GM12878 (cell line): ENCODE results near the gene HLA-B. TPM values are rescaled to one million over a fixed set of nuclear protein-coding genes. Genes with fewer than 3 reads are reported as not detected.
A peak's percentile ranks its signal among the peaks of the same experiment; 100 is the strongest.

Experiments
- ATAC-seq: fragments of 200-7000 bp; cut with Tn5 transposase; 3 replicates; pipeline ENCODE4 v1.9.1; 2020; ENCODE audit warnings: mild to moderate bottlenecking, moderate library complexity
- BruUV-seq: library from RNA; stranded (reverse); fragments of 400-500 nt; replicated peaks from 2 replicates; lab custom pipeline; 2021; lab: Mats Ljungman, UMichigan
- CTCF ChIA-PET: fragments of 300-600 bp; sonication (Branson Sonifier 250); formaldehyde crosslinking; extraction: SDS; loops from one replicate; lab custom pipeline; 2021; ENCODE audit warnings: inconsistent platforms; lab: Yijun Ruan, JAX
- POLR2A ChIA-PET: fragments of 350-600 bp; formaldehyde crosslinking; extraction: SDS; loops from one replicate; lab custom pipeline; 2021; ENCODE audit warnings: inconsistent platforms; lab: Charles Lee
- RAD21 ChIA-PET: fragments of 300-600 bp; sonication (Branson Sonifier 250); formaldehyde crosslinking; loops from one replicate; lab custom pipeline; 2023; ENCODE audit warnings: antibody characterized with exemption; ENCODE audit not compliant: unreplicated experiment; lab: Charles Lee
- SMC1A ChIA-PET: fragments of 300-600 bp; sonication (Branson Sonifier 250); formaldehyde crosslinking; loops from one replicate; lab custom pipeline; 2023; ENCODE audit not compliant: unreplicated experiment, uncharacterized antibody; lab: Charles Lee
- DNase-seq: peaks from one replicate; pipeline ENCODE4 v3.0.0-alpha.2; 2011; ENCODE audit warnings: low read depth, low spot score
- FAIRE-seq: peaks from 3 replicates; lab custom pipeline; 2011; peaks lifted over from hg19 to GRCh38; lab: Jason Lieb, UNC
- H2AFZ ChIP-seq: 2 replicates; pipeline ENCODE4 v1.6.0; 2011; ENCODE audit warnings: low read depth, low read length, control low read depth; ENCODE audit not compliant: control insufficient read depth
- H3K27ac ChIP-seq: 2 replicates; pipeline ENCODE4 v1.5.1; 2011; ENCODE audit warnings: control low read depth; ENCODE audit not compliant: control insufficient read depth, insufficient read depth
- H3K27me3 ChIP-seq, 2 experiments: replicated peaks in 1 of 2; 2 replicates each; pipeline versions ENCODE4 v1.6.0 to v1.6.1; 2011; ENCODE audit warnings: low read length in 1 of 2; ENCODE audit not compliant: control insufficient read depth in 2 of 2, insufficient read depth in 2 of 2
- H3K36me3 ChIP-seq, 2 experiments: 2 replicates each; pipeline ENCODE4 v1.5.1; 2011; ENCODE audit warnings: low read length in 1 of 2; ENCODE audit not compliant: control insufficient read depth in 2 of 2, insufficient read depth in 2 of 2
- H3K4me1 ChIP-seq: 2 replicates; pipeline ENCODE4 v1.6.1; 2011; ENCODE audit warnings: mild to moderate bottlenecking, low read length, moderate library complexity, mixed read lengths; ENCODE audit not compliant: control insufficient read depth, insufficient read depth
- H3K4me2 ChIP-seq: 2 replicates; pipeline ENCODE4 v1.6.0; 2011; ENCODE audit warnings: control low read depth; ENCODE audit not compliant: control insufficient read depth, insufficient read depth
- H3K4me3 ChIP-seq: fragments of 200-600 bp; sonication (generic); 2 replicates; pipeline ENCODE4 v1.5.1; 2016
- H3K79me2 ChIP-seq: 2 replicates; pipeline ENCODE4 v1.6.0; 2011; ENCODE audit warnings: low read length; ENCODE audit not compliant: control insufficient read depth, insufficient read depth
- H3K9ac ChIP-seq: 2 replicates; pipeline ENCODE4 v1.8.0; 2011; ENCODE audit warnings: low read length, control low read depth, mixed read lengths; ENCODE audit not compliant: control insufficient read depth, insufficient read depth
- H3K9me3 ChIP-seq: replicated peaks from 3 replicates; pipeline ENCODE4 v1.5.1; 2011; ENCODE audit warnings: mild to moderate bottlenecking, low read length; ENCODE audit not compliant: control insufficient read depth, insufficient read depth
- H4K20me1 ChIP-seq: 2 replicates; pipeline ENCODE4 v1.6.0; 2011; ENCODE audit not compliant: control insufficient read depth, insufficient read depth
- CREM ChIP-seq: IDR thresholded peaks from 2 replicates; pipeline ENCODE4 v1.6.1; 2014; ENCODE audit warnings: antibody characterized with exemption, low read depth
- EED ChIP-seq: sonication (generic); IDR thresholded peaks from 2 replicates; pipeline ENCODE4 v1.6.1; 2016; ENCODE audit warnings: antibody characterized with exemption, low read depth
- GATAD2B ChIP-seq: fragments of 450-650 bp; conservative IDR thresholded peaks from 2 replicates; pipeline ENCODE4 v1.6.1; 2017; ENCODE audit warnings: low read depth, mild to moderate bottlenecking, moderate library complexity
- HDGF ChIP-seq: fragments of 450-650 bp; IDR thresholded peaks from 2 replicates; pipeline ENCODE4 v1.6.1; 2016; ENCODE audit warnings: antibody characterized with exemption
- IKZF1 ChIP-seq: fragments of 450-650 bp; conservative IDR thresholded peaks from 2 replicates; pipeline ENCODE4 v1.6.1; 2017; ENCODE audit warnings: antibody characterized with exemption, mild to moderate bottlenecking
- MEF2B ChIP-seq: fragments of 450-650 bp; IDR thresholded peaks from 2 replicates; pipeline ENCODE4 v1.6.1; 2018; ENCODE audit warnings: mild to moderate bottlenecking, moderate library complexity; ENCODE audit not compliant: partially characterized antibody, poor library complexity, severe bottlenecking
- MTA2 ChIP-seq: fragments of 450-650 bp; IDR thresholded peaks from 2 replicates; pipeline ENCODE4 v1.6.1; 2016; ENCODE audit warnings: low read depth, mild to moderate bottlenecking, moderate library complexity
- NFIC ChIP-seq: IDR thresholded peaks from 2 replicates; pipeline ENCODE4 v1.6.1; 2012; ENCODE audit warnings: low read depth, mild to moderate bottlenecking, inconsistent platforms, low read length, moderate library complexity
- RBBP5 ChIP-seq: fragments of 200-600 bp; sonication (generic); conservative IDR thresholded peaks from 2 replicates; pipeline ENCODE4 v1.6.1; 2016
- ZZZ3 ChIP-seq: IDR thresholded peaks from 2 replicates; pipeline ENCODE4 v1.6.1; 2011; ENCODE audit warnings: low read depth; ENCODE audit not compliant: control insufficient read depth, insufficient read length
- WGBS: methylation state at CpG from one replicate; pipeline ENCODE4 v1.1.6; 2016; ENCODE audit warnings: low lambda C conversion rate; ENCODE audit not compliant: insufficient replicate concordance, insufficient coverage; ENCODE audit errors: missing lambda C conversion rate; 5-methylcytosine and 5-hydroxymethylcytosine counted together
- in situ Hi-C: fragments of 300-500 bp; cut with MboI; formaldehyde crosslinking; loops from 9 replicates; pipeline ENCODE4 v1.14.3; 2018; ENCODE audit warnings: mixed read lengths
- intact Hi-C: fragments of 100-400 bp; cut with micrococcal nuclease; formaldehyde crosslinking; loops from one replicate; pipeline ENCODE4 v1.14.2; 2022; ENCODE audit not compliant: unreplicated experiment
- polyA plus RNA-seq, 11 experiments: library from polyadenylated mRNA; depleted of rRNA in 4 of 11; unstranded in 6 of 11; stranded (reverse) in 5 of 11; fragments of >200 nt; fragmentation: Nextera tagmentation in 4 of 11; fragmentation: Illumina TruSeq in 1 of 11; extraction: Ambion mirVana in 4 of 11; extraction: Trizol in 1 of 11; gene quantifications; 1 replicate in 1 of 11; 2 replicates in 10 of 11; pipeline versions ENCODE4 v1.2.1 to v1.2.3, GENCODE V29; 2011 to 2016; ENCODE audit warnings: inconsistent platforms in 2 of 11, missing spikeins in 2 of 11, low read depth in 1 of 11
- total RNA-seq, 4 experiments: library from RNA; depleted of rRNA in 3 of 4; stranded (reverse); fragments of >200 nt in 3 of 4; fragmentation: Illumina TruSeq in 1 of 4; extraction: Trizol in 1 of 4; gene quantifications; 2 replicates each; pipeline versions ENCODE4 v1.2.1 to v1.2.3, GENCODE V29; 2013 to 2021
- TF ChIP-seq, protein P1 (sequence below), 3 experiments: IDR thresholded peaks in 2 of 3; conservative IDR thresholded peaks in 1 of 3; 2 replicates each; pipeline ENCODE4 v1.5.1; 2011; ENCODE audit warnings: low read depth in 3 of 3, low read length in 3 of 3, mild to moderate bottlenecking in 3 of 3, control low read depth in 2 of 3, moderate library complexity in 2 of 3, inconsistent platforms in 1 of 3, mixed read lengths in 1 of 3; ENCODE audit not compliant: control insufficient read depth in 2 of 3, insufficient read depth in 1 of 3; ENCODE audit errors: extremely low read depth in 1 of 3
- TF ChIP-seq, protein P2 (sequence below): fragments of 450-650 bp; formaldehyde crosslinking; IDR thresholded peaks from 2 replicates; pipeline ENCODE4 v1.4.0; 2020; ENCODE audit warnings: mild to moderate bottlenecking, moderate library complexity

The HLA-B gene
- total and polyA plus RNA-seq, 10 of the 15 experiments (the other 5 are each of a cell fraction or from before 2014, with no cell fraction given): 820 to 5,128 (median 3,370) TPM

DNA sequence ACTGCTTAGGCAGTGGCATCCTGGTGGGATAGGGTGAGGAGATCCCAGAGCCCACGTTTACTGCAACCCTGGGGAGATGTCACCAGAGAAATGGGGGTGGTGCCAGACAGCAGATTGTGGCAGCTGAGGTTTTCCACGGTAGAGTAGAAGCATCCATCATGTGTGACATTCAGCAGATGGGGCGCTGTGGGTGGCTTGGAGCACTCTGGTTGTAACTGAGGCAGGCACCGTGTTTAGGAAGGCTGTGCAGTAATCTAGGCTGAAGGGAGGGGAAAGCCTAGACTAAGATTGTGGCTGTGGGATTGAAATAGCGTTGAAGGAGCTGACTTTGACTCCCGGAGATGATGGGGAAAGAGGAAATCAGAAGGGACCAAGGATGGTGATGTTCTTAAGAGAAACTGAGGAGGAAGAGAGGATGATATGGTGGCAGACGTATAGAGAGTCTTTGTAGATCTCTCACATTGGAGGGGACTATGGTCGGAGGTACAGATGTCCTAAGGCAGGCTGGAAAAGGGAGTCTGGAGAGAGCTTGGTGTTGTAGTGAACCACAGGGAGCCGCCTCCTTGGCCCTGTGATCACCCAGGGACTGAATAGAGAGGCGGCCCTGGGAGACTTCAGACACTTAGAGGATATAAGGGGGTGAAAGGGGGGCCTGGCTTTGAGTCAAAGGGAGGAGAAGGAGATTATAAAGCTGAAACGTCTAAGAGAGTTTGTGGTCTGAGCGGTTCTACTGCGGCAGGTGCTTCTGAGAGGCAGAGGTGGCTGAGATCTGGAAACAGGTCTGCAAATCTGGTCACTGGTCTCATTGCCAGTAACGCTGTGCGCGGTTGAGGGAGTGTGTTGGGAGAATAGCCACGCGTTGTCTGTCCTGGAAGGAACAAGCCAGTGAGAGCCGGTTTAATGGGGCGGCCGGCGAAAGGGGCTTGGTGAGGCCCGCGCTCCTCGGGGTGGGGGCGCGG is 45.6 kb upstream of the HLA-B start (continued):
- TF ChIP-seq, protein P1, sequence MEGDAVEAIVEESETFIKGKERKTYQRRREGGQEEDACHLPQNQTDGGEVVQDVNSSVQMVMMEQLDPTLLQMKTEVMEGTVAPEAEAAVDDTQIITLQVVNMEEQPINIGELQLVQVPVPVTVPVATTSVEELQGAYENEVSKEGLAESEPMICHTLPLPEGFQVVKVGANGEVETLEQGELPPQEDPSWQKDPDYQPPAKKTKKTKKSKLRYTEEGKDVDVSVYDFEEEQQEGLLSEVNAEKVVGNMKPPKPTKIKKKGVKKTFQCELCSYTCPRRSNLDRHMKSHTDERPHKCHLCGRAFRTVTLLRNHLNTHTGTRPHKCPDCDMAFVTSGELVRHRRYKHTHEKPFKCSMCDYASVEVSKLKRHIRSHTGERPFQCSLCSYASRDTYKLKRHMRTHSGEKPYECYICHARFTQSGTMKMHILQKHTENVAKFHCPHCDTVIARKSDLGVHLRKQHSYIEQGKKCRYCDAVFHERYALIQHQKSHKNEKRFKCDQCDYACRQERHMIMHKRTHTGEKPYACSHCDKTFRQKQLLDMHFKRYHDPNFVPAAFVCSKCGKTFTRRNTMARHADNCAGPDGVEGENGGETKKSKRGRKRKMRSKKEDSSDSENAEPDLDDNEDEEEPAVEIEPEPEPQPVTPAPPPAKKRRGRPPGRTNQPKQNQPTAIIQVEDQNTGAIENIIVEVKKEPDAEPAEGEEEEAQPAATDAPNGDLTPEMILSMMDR (IDR thresholded peaks at IDR 0.05 in 2 of 3, conservative IDR thresholded peaks at IDR 0.05 in 1 of 3; ENCODE audit: control insufficient read depth in 2 of 3, extremely low read depth in 1 of 3, insufficient read depth in 1 of 3, low read depth in 3 of 3, low read length in 3 of 3): 0 out of 6 replicates have a peak, but pooled peaks of 1 of the 3 experiments have one; percentile 3
- TF ChIP-seq IKZF1 (0 out of 2 replicates have a peak, but pooled peaks have one; percentile 16), NFIC (no peak)

DNA sequence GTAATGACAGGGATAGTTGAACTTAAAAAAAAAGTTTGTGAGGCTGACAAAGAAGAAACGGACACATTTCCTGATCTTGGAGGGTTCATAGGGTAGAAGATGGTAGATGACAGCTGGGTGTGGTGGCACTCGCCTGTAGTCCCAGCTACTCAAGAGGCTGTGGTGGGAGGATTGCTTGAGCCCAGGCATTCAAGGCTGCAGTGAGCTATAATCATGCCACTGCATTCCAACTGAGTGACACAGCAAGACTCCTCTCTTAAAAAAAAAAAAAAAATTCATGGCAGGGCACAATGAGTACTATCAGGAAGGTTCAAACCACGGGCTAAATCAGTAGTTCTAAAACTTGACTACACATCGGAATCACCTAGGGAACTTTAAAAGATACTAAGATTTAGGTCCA is 44.4 kb upstream of the HLA-B start:
- WGBS: 57% methylated on average over 4 of the region's 4 CpGs
- Histone ChIP-seq H3K9me3 (no peaks in the 10 kb centered on the region), H3K27me3 (no peaks in the 10 kb centered on the region), H2AFZ (no peak overlapping the region; the same call in 1 of the 2 replicates), H3K79me2 (peaks cover 47% of the 10 kb centered on the region), H3K9ac (no peak overlapping the region; the same call in 1 of the 2 replicates), H3K4me1 (peaks cover 16% of the 10 kb centered on the region), H3K27ac (peak overlapping the region; percentile 74; the same call in 1 of the 2 replicates), H3K36me3 (no peaks in the 10 kb centered on the region), H3K4me2 (peak overlapping the region; percentile 99), H3K4me3 (peak overlapping the region; percentile 71), H4K20me1 (no peaks in the 10 kb centered on the region; the same call in 1 of the 2 replicates)
- in situ Hi-C loops (loop anchor here (5.0 kb wide), 1 partner anchor 41 kb away; no protein-coding TSS in a partner anchor), intact Hi-C loops (no loop called here)
- FAIRE-seq (no peak), ATAC-seq (no peak), DNase-seq (no peak)
- ChIA-PET SMC1A (interaction anchor here (1.2 to 6.3 kb wide), 3 partner anchors 39 to 198 kb away, joined by 4 to 71 read pairs (median 6); no protein-coding TSS in a partner anchor), CTCF (interaction anchor here (1.5 to 7.6 kb wide), 4 partner anchors 38 to 204 kb away, joined by 5 to 145 read pairs (median 15); no protein-coding TSS in a partner anchor), POLR2A (interaction anchor here (0.6 to 1.7 kb wide), 4 partner anchors 61 to 129 kb away, joined by 3 to 7 read pairs (median 4); no protein-coding TSS in a partner anchor), RAD21 (interaction anchor here (1.0 to 3.7 kb wide), 5 partner anchors 41 to 174 kb away, joined by 3 to 21 read pairs (median 4); partner anchors contain the start of genes ATP6V1G2, DDX39B and TNF)
- no TSS peak for BruUV-seq
- no peak for TF ChIP-seq HDGF
- no peak for TF ChIP-seq CREM
- TF ChIP-seq MEF2B: no peak
- no peak for TF ChIP-seq RBBP5
- no peak for TF ChIP-seq ZZZ3
- TF ChIP-seq, protein P2, sequence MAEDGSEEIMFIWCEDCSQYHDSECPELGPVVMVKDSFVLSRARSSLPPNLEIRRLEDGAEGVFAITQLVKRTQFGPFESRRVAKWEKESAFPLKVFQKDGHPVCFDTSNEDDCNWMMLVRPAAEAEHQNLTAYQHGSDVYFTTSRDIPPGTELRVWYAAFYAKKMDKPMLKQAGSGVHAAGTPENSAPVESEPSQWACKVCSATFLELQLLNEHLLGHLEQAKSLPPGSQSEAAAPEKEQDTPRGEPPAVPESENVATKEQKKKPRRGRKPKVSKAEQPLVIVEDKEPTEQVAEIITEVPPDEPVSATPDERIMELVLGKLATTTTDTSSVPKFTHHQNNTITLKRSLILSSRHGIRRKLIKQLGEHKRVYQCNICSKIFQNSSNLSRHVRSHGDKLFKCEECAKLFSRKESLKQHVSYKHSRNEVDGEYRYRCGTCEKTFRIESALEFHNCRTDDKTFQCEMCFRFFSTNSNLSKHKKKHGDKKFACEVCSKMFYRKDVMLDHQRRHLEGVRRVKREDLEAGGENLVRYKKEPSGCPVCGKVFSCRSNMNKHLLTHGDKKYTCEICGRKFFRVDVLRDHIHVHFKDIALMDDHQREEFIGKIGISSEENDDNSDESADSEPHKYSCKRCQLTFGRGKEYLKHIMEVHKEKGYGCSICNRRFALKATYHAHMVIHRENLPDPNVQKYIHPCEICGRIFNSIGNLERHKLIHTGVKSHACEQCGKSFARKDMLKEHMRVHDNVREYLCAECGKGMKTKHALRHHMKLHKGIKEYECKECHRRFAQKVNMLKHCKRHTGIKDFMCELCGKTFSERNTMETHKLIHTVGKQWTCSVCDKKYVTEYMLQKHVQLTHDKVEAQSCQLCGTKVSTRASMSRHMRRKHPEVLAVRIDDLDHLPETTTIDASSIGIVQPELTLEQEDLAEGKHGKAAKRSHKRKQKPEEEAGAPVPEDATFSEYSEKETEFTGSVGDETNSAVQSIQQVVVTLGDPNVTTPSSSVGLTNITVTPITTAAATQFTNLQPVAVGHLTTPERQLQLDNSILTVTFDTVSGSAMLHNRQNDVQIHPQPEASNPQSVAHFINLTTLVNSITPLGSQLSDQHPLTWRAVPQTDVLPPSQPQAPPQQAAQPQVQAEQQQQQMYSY (CRISPR knock-in tag): no peak
- TF ChIP-seq MTA2: no peak
- TF ChIP-seq GATAD2B: no peak
- no peak for TF ChIP-seq EED
